Gastrocnemius medialis (tissue), 4 donors: ENCODE results near the gene SCN9A.

Experiments used
- CTCF ChIP-seq, 5 experiments: fragments of 450-650 bp in 3 of 5; fragments of 200-600 bp in 2 of 5; sonication (generic) in 2 of 5; IDR thresholded peaks in 4 of 5; conservative IDR thresholded peaks in 1 of 5; 1 replicate in 4 of 5; 2 replicates in 1 of 5; pipeline ENCODE4 v1.5.1; 2016 to 2019; ENCODE audit warnings: antibody characterized with exemption in 5 of 5, mild to moderate bottlenecking in 3 of 5, moderate library complexity in 3 of 5
- POLR2A ChIP-seq, 2 donors: fragments of 450-650 bp; IDR thresholded peaks; one replicate each; pipeline ENCODE4 v1.6.1; 2017; ENCODE audit warnings: antibody characterized with exemption in 2 of 2, mild to moderate bottlenecking in 2 of 2, moderate library complexity in 2 of 2

GRCh38 chr2:166157578-166157977 is 218.2 kb downstream of the SCN9A start:
- no peak for TF ChIP-seq POLR2A (IDR thresholded peaks at IDR 0.05)
- no peak for TF ChIP-seq CTCF (IDR thresholded peaks at IDR 0.05 in 4 of 5, conservative IDR thresholded peaks at IDR 0.05 in 1 of 5)
